Stimulated activated CD8-positive, alpha-beta memory T cell treated with anti-CD3 and anti-CD28 coated beads, Interleukin-7, amount 100 ng/mL, for 24 hours (primary cell): Measurements from ENCODE around the gene PRSS27.

ENCODE experiments used
- DNase-seq: peaks from one replicate; pipeline ENCODE4 v3.0.0-alpha.2; 2020; ENCODE audit warnings: low read depth

The PRSS27 gene

DNA sequence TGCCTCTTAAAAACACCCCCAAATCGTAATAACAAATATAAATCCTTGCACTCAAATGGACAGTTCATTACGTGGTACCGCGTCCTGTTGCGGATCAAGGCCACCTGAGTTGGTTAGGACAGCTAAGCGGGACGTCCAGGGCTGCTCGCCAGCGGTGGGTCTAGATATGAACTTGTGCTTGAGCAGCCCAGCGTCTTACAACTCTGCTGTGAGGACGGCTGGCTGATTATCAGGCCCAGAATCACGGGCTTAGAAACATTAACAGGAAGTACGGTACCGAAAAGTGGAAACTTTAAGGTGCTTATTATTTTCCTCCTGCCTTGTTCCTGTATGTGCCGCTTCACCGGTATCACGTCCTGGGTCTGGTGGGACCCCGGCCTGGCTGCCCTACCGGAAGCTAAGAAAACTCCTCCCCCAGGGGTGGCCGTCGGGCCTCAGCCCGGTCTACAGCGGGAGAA lies 31.6 kb upstream of the PRSS27 start:
- no peak for DNase-seq

DNA sequence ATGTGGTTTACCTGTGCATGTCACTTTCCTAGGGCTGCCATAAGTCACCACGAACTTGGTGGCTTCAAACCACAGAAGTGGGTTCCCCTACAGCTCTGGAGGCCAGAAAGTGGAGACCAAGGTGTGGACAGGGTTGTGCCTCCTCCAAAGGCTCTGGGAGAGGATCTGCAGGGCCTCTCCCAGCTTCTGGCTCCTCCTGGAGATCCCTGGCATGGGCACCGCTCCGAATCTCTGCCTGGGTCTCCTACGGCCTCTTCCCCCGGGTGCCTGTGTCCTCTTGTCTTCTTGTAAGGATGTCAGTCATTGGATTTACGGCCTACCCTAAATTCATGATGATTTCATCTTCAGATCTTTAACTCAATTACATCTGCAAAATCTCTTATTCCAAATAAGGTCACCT lies 29.9 kb upstream of the PRSS27 start:
- no peak for DNase-seq

DNA sequence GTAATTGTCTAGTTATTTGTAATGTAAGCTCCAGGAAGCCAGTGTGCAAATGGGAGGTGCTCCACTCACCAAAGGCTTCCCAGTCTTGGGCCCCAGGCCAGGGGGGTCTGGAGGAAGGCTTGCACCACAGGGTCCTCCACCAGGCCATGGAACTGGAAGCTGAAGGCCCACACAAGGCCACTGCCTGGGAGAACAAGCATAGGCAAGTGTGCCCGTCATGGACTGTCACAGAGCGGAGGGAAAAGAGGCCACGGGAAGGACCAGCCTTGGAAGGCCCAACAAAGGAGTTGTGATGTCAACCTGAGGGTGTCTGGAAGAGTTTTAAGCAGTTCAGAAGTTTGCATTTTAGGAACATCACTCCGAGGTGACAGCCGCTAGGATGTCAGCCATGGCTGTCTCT lies 29.5 kb upstream of the PRSS27 start:
- DNase-seq, result no peak

DNA sequence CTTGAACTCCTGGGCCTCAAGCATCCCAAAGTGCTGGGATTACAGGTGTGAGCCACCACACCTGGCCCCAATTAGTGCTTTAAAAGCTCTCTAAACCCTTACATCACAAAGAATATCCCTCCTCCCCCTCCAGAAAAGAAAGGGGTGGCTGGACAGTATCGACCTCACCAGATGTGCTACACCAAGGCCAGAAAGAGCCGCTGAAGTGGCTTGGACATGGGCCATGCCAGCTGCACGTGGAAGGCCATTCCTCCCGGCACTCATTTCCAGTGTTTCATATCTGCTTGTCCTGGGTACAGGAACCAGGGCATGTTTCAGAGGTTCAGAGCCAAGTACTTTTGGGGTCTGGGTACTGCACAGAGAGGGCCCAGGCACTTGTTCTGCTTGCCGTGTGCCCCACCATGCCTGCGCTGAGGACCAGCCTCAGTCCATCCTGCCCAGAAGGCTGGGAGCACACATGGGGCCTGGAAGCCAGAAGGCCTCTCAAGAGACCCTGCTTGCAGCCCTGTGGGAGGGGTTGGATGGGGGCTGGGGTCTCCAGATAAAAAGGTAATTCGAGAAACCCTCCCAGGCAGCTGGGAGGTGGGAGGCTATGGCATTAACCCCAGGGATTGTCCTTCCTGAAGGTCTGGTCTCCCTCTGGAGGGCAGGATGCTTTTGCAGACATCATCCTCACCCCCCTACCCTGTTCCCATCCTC lies 28.9 kb upstream of the PRSS27 start:
- no peak for DNase-seq

DNA sequence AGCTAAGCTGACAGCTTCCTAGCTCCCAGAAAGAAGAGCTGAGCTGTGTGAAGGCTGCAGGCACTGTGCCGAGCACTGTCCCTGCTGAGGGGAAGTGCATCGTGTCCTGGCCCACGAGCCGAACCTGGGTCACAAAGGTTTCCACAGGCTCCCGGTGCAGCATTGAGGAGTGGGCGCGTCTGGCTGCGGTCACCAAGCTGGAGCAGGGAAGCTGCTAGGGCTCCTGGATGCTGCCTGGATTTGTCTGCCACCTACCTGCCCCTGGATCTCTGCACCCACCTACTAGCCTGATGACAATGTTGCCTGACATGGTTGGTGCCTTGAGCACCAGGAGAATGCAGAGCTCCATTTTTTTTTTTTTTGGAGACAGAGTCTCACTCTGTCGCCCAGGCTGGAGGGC lies 25.9 kb upstream of the PRSS27 start:
- no peak for DNase-seq

DNA sequence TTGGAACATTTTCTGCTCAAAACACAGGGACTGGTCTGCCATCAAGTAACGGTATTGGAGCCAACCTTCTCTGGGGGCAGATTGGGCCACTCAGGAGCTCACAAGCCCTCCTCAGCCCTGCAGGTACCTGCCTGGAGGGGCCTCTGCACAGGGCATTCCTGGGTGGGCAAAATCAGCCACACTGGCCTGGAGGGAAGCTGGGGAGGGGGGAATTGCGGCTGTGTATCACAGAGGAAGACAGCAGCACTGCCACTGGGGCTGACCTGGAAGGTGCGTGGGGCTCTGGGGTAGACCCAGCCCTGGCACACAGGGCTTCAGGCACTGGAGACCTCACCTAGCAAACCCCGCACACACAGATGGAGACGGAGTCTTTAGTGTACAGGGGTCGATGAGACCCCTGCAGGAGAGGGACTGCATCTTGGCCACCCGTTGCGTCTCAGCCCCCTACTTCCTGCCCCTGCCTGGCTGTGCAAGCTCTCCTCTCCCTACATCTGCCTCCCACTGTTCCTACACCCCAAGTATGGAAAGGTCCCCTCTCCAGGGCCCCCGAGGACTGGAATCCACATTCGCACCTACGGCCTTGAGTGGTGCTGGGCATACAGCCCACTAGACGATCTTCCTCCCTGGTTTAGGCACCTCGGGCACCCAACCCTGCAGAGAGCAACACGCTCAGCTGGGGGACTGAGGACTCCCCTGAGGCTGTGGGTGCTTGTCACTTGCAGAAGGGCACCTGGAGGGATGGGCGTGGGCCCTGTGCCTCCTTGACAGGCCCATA lies 25.3 kb upstream of the PRSS27 start:
- DNase-seq, result no peak

DNA sequence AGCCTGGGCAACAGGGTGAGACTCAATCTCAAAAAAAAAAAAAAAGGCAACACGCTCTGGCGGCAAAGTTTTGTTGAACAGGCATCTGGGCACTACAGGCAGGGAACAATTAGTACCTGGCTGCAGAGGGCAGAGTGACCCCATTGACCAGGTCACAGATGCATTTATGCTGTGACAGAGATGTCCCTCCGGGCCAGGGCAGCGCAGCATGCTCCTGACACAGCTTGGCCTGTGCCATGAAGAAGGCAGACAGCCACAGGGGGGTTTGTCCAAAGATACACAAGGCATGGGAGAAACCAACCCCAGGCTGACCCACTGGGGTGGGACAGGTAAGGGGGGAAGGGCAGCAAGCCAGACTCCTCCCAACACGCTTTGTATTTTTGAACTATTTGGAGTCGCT lies 24.7 kb upstream of the PRSS27 start:
- DNase-seq, result no peak

DNA sequence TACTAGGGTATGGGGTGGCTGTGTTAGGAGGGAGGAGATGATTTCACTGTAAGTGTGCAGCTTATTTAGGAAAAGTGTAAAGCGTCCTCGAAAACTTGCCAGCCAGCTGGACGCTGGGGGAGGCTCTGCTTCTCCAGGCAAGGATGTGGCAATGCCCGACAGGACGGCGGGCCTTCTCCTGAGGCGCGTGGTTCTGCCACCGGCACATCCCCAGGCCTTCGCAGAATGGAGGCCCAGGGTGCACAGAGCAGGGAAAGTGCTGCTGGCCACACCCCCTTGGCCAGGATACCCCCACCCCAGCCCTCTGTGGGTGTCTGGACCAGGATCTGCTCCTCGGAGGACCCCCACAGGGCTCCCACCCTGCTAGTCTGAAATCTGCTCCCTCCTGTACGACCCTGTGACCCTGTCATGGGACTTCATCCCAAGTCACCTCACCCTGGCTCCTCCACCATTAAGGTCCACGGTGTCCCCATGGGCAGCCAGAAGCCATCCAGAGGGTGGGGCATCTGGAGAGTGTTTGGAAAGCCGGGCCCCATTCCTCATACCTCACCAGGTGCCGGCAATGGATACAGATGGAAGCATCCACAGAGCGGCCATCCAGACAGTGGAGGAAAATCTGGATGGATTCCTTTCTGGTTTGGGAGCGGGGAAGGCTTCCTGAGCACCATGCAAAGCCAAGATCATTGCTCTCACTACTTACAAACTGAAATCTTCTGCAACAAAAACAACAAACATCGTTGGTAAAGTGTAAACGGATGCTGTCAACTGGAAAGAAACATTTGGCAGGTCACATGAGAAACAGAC lies 23.2 kb upstream of the PRSS27 start:
- DNase-seq, result no peak

DNA sequence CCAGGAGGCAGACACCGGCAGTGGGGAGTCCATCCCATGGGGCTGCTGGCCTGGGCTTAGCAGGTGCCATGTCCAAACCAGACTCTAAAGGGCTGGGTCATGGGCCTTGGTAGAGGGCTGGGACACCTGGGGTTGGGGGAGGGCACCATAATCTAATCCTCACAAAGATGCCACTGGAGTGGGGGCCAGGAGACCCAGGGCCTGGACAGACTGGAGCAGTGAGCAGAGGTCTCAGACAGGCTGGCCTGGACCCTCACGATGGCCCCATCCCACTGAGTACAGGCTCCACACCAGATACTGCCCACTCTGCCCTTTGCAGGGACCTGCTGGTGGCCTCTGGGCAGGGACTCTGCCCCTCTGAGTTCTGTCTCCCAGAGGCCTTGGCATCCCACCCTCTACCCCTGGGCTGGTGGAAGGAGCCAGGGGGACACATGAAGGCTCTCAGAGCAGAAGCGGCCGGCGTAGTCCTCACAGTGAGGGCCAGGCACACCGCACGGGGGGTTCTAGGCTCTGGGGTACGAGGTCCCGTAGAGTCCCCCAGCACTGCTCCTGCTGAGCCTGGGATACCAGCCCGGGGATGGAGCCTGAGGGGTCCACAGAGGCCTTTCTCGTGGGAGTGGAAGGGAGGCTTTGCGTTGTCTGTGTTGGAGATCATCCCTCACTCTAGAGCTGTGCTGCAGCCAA lies 22.4 kb upstream of the PRSS27 start:
- DNase-seq, result no peak

DNA sequence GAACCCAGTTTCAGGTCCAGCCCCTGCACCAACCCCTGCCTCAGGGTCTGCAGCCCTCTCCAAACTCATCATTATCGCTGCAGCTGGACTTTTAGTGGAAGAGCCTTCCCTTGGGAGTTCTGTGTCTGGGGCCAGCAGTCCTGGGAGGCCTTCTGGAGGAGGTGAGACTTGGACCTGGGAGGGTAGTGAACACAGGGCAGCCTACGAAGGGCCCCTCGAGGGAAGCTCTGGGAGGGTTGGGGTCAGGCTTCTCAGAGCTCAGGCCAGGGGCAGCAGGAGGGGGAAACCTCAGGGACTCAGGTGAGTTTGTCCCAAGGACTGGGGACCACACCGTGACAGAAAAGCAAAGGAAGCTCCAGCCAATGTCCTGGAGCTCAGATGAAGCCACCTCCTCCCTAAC lies 21.1 kb upstream of the PRSS27 start:
- DNase-seq, result no peak

DNA sequence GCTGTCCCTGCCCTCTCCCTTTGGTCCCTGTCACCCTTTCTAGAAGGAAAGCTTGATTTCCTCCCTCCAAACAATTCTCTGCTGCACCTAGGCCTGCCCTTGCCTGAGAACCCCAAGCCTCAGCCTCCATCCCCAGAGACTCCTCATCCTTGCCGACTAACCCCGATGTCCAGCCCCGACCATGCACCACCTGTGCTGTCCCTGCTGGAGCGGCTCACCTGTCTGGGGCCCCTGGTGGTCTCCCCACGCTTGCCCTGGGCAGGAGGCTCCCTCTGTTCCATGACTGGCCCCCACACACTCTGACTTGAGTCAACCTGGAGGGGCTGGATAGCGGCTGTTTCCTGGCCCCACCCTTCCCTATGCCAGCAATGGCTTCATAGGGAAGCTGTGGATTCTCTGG lies 20.5 kb upstream of the PRSS27 start:
- no peak for DNase-seq

DNA sequence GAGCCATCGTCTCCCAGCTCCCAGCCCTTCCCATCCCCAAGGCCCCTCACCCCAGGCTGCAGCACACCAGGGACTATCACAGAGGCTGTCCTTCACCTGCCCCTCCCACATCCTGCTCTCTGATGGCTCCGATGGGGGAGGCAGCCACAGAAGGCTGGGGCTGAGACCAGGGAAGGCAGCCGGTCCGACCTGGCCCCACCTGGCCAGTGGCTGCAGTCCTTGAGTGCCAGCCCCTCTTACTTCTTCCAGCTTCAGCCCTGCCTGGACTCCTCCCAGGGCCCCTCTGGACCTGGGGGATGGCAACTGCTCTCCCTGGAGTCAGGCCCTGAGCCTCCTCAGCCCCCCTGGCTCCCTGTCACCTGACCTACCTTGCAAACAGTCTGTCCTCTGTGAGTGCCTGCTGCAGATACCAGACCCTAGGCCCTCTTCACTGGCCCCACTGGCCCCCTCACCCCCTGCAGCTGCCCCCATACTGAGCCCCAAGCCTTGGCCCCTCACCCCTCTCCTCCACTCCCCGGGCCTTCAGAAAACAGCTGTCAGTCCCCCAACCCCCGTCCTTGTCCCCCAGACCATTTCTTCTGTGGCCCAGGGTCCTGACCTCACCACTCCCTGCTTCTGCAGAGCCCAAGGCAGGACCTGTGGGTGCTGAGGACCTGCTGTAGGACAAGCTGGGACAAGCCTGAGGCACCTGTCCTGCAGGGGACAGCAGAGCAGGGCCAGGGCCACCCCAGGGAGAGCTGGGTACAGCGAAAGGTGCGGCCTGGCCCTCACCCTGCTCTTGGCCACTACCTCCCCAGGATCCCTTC lies 19.8 kb upstream of the PRSS27 start:
- no peak for DNase-seq

DNA sequence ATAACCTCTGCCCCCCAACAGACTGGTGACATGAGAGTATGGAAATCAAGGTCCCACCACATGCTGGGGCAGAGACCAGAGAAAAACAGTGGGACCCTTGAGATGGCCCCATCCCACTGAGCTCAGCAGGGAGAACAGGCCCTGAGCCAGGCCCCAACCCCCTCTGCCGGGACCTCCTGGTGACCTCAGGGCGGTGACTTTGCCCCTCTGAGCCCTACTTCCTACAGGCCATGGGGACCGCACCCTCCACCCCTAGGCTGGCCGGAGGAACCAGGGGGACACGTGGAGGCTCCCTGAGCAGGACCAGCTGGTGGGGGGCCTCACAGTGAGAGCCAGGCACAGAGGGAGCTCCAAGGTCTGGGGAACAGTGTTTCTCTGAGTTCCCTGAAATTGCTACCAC lies 18.6 kb upstream of the PRSS27 start:
- DNase-seq, result no peak

DNA sequence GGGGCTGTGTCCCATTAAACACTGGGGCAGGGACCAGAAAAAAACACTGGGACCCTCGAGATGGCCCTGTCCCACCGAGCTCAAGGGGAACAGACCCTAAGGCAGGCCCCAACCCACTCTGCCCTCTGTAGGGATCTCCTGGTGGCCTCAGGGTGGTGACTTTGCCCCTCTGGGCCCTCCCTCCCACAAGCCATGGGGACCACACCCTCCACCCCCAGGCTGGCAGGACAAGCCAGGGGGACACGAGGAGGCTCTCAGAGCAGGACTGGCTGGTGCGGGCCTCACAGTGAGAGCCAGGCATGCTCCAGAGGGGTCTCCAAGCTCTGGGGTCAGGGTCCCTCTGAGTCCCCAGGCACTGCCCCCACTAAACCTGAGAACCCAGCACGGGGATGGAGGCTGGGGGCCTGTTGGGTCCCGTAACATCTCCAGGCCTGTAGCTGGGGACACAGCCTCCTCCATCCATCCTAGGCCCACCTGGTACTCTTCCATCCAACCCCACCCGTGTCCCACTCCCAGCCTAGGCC lies 17.9 kb upstream of the PRSS27 start:
- DNase-seq, result no peak

DNA sequence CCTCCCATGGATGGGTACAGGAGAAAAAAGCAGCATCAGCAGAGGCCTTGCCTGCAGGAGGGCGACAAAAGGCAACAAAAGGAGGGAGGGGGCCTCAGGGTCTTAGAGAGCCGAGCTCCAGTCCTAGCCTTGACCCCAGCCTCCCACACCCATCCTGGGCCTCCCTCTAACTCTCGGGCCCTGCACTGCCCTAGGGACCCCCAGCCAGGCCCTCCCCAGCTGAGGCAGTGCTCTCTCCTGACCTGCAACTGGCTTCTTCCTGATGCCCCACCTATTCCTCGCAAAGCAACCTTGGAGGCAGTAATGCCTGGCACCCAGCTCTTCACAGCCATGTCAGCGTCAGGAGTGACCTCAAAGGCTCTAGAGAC lies 17.2 kb upstream of the PRSS27 start:
- DNase-seq, result no peak

DNA sequence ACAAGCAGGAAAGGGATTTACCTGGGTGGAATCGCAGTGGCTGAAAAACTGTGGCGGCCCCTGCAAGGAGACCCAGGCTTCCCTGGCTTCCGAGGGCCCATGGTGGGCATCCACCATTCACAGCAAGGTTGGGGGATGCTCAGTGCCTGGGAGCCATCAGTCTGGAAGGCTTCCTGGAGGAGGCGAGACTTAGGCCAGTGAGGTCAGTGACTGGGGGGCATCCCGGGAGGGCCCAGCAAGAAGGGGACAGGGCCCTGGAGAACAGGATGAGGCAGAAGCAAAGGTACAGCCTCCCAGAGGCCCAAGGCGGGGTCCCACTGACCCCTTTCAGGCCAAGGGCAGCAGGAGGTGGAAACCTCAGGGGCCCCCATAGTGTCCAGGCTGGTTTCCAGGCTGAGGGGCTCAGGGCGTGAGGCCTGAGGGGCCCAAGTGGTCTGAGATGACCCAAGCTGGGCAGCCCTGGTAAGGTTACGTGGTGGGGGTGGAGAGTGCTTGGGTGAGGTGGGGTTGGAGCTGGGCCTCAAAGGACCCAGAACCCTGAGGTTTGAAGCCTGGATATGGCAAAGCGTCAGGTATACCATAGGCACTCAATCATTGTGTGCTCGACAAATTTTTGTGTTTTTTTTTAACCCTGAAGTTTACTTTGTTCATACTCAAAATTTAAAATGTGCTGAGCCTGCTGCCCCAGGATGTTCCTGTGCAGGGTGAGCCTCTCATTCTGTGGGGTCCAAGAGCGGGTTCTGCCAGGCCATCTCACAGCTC lies 16.6 kb upstream of the PRSS27 start:
- DNase-seq, result no peak

DNA sequence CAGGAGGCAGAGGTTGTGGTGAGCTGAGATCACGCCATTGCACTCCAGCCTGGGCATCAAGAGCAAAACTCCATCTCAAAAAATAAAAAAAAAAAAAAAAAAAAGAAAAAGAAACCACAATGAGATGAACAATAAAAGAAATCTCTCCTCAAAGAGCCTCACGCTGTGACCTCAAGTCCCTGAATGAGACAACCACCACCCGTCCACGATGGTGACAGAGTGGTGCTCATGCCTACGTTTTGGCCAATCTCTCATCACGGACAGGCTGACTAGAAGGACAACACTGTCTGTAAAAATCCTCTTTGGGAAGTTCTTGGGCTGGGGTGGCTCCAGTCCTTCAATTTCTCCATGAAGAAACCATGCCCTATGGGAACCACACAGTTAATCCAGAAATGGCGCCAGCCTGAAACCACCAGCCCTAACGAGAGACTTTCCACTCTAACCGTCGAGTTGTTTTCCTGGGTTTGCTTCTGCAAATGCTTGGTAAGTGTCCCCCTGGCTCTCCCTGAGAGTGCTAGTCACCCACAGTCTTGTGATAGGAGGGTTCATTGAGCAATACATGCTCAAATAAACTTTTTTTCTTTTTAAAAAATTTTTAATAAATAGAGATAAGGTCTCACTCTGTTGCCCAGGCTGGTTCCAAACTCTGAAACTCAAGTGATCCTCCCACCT lies 15.0 kb upstream of the PRSS27 start:
- DNase-seq, result no peak

DNA sequence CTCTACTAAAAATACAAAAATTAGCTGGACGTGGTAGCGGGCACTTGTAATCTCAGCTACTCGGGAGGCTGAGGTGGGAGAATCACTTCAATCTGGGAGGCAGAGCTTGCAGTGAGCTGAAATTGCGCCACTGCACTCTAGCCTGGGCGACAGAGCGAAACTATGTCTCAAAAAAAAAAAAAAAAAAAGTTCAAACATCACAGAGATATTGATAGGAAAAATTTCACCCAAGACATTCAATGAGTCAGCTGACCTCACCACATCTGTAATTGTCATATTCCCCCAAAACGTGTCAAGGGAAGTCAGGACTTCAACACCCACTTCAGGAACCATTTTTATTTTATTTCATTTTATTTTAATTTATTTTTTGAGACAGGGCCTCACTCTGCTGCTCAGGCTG lies 8.0 kb upstream of the PRSS27 start:
- no peak for DNase-seq

DNA sequence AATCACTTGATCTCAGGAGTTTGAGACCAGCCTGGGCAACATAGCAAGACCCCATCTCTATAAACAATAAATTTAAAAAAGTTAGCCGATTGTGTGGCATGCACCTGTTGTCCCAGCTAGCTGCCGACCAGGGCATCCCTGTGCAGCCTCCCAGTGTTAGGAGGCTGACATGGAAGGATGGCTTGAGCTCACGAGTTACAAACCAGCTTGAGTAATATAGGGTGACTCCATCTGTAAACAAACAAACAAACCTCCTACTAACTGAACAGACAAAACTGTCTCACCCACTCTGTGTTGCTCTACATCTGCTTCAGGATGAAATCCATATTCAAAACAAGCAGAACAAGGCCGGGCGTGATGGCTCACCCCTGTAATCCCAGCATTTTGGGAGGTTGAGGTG lies 6.9 kb upstream of the PRSS27 start:
- DNase-seq, result no peak

DNA sequence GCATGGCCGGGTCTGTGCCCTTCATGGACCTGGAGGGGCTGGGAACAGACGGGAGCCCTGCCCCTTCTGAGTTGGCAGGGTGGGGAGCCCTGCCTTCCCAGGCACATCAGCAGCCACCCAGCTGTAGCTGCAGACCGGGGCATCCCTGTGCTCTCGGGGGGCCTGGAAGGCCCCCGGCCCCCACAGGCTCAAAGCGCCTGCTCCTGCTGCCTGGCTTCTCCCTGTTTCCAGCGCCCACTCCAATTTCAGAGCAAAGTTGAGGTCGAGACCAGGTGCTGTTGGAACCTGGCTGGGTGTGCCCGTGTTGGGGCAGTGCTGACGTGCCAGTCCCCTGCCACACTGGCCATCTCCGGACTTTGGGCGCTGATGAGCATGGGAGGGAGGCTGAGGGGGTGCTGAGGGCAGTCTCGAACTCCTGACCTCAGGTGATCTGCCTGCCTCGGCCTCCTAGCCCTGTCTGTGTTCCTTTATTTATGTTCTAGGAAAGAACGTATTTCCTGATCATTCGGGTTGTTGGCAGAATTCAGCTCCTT lies 4.9 kb upstream of the PRSS27 start:
- no peak for DNase-seq
